ENCODE measurements around the gene DOCK4. TPM values are rescaled to one million over a fixed set of nuclear protein-coding genes. Genes with fewer than 3 reads are reported as not detected.

The DOCK4 gene
- total and polyA plus RNA-seq, 10 of the 15 experiments (the other 5 are each of a cell fraction or from before 2014, with no cell fraction given): 0.03 to 0.73 (median 0.38) TPM

DNA sequence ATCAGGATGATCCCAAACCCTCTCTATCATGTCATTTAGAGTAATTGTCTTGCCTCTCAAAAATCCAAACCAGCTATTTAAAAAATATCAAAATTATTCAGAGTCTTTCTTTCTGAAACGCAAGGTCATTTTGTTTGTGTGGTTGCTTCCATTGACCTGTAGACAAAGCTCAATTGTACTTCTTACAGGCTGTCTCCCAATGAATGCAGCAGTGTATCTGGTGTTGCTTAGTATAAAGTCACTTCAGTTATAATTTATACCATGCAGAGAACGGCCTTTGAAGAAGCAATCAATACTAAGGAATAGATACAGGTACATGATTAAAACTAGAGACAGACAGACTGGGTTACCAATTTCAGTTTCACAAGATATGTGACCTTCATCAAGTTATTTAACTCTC, 80.9 kb downstream of the DOCK4 start:
- ChIA-PET SMC1A (ENCODE audit: uncharacterized antibody, unreplicated experiment) (interaction anchor here (0.6 to 1.6 kb wide), 2 partner anchors 11 to 209 kb away, joined by 6 read pairs; no protein-coding TSS in a partner anchor), POLR2A (no interaction called here), RAD21 (ENCODE audit: unreplicated experiment) (no interaction called here), CTCF (no interaction called here)
- ATAC-seq: no peak
- in situ Hi-C loops (cut with MboI): no loop called here
- H3K4me3 ChIP-seq: no peak overlapping the region
- no peaks in the 10 kb centered on the region for H3K36me3 ChIP-seq (ENCODE audit: control insufficient read depth in 2 of 2, insufficient read depth in 2 of 2, low read length in 1 of 2)
- 100% methylated on average over 2 of the region's 2 CpGs for WGBS (ENCODE audit: insufficient coverage, insufficient replicate concordance, low lambda C conversion rate, missing lambda C conversion rate)
- no peak for DNase-seq (ENCODE audit: low read depth, low spot score)
- H3K27ac ChIP-seq (ENCODE audit: control insufficient read depth, insufficient read depth): no peak overlapping the region
- no peaks in the 10 kb centered on the region for H3K4me1 ChIP-seq (ENCODE audit: control insufficient read depth, insufficient read depth, low read length)
- no peak overlapping the region for H3K4me2 ChIP-seq (ENCODE audit: control insufficient read depth, insufficient read depth)
- TF ChIP-seq MYB (IDR thresholded peaks at IDR 0.05; ENCODE audit: borderline replicate concordance, low read depth, low read length): no peak
- no peak for TF ChIP-seq HDAC2 (IDR thresholded peaks at IDR 0.05)
- TF ChIP-seq, protein P1, sequence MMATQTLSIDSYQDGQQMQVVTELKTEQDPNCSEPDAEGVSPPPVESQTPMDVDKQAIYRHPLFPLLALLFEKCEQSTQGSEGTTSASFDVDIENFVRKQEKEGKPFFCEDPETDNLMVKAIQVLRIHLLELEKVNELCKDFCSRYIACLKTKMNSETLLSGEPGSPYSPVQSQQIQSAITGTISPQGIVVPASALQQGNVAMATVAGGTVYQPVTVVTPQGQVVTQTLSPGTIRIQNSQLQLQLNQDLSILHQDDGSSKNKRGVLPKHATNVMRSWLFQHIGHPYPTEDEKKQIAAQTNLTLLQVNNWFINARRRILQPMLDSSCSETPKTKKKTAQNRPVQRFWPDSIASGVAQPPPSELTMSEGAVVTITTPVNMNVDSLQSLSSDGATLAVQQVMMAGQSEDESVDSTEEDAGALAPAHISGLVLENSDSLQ (IDR thresholded peaks at IDR 0.05): no peak
- TF ChIP-seq NFIC (IDR thresholded peaks at IDR 0.05; ENCODE audit: low read depth, low read length): no peak
- TF ChIP-seq MYC (IDR thresholded peaks at IDR 0.05; ENCODE audit: insufficient read depth, insufficient read length, insufficient replicate concordance, low read length, severe bottlenecking): no peak
- no peak for TF ChIP-seq RB1 (IDR thresholded peaks at IDR 0.05; ENCODE audit: borderline replicate concordance)
- no peak for TF ChIP-seq TCF7 (IDR thresholded peaks at IDR 0.05; ENCODE audit: borderline replicate concordance)
- TF ChIP-seq ZNF24 (IDR thresholded peaks at IDR 0.05): no peak
- TF ChIP-seq ZNF274 (IDR thresholded peaks at IDR 0.05; ENCODE audit: insufficient read depth, insufficient read length): no peak
- TF ChIP-seq RAD21 (IDR thresholded peaks at IDR 0.05; ENCODE audit: insufficient read depth, low read depth, low read length): no peak
- TF ChIP-seq FOXM1 (IDR thresholded peaks at IDR 0.05; ENCODE audit: low read depth, low read length): no peak
- TF ChIP-seq NBN (IDR thresholded peaks at IDR 0.05): no peak
- no peak for TF ChIP-seq HDAC6 (IDR thresholded peaks at IDR 0.05; ENCODE audit: unreplicated experiment)
- no peak for TF ChIP-seq NR2F1 (conservative IDR thresholded peaks at IDR 0.05)
- no peak for TF ChIP-seq JUNB (IDR thresholded peaks at IDR 0.05)
- TF ChIP-seq, protein P2, sequence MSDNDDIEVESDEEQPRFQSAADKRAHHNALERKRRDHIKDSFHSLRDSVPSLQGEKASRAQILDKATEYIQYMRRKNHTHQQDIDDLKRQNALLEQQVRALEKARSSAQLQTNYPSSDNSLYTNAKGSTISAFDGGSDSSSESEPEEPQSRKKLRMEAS (IDR thresholded peaks at IDR 0.05; ENCODE audit: low read depth, low read length): no peak
- no peak for TF ChIP-seq EZH2 (IDR thresholded peaks at IDR 0.05; ENCODE audit: borderline replicate concordance, control insufficient read depth, low read depth, low read length)
- TF ChIP-seq, protein P3, sequence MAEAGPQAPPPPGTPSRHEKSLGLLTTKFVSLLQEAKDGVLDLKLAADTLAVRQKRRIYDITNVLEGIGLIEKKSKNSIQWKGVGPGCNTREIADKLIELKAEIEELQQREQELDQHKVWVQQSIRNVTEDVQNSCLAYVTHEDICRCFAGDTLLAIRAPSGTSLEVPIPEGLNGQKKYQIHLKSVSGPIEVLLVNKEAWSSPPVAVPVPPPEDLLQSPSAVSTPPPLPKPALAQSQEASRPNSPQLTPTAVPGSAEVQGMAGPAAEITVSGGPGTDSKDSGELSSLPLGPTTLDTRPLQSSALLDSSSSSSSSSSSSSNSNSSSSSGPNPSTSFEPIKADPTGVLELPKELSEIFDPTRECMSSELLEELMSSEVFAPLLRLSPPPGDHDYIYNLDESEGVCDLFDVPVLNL (IDR thresholded peaks at IDR 0.05; ENCODE audit: low read depth, low read length): no peak
- TF ChIP-seq RELA (IDR thresholded peaks at IDR 0.05; ENCODE audit: borderline replicate concordance, partially characterized antibody): no peak
- H3K9me3 ChIP-seq (replicated peaks; ENCODE audit: control insufficient read depth, insufficient read depth, low read length): no peaks in the 10 kb centered on the region
- BruUV-seq (replicated peaks): no TSS peak
- H2AFZ ChIP-seq (ENCODE audit: control insufficient read depth, low read depth, low read length): no peak overlapping the region
- no peaks in the 10 kb centered on the region for H4K20me1 ChIP-seq (ENCODE audit: control insufficient read depth, insufficient read depth)
- H3K9ac ChIP-seq (ENCODE audit: control insufficient read depth, insufficient read depth, low read length): no peak overlapping the region
- intact Hi-C loops (cut with micrococcal nuclease; ENCODE audit: unreplicated experiment): no loop called here
- H3K27me3 ChIP-seq (replicated peaks in 1 of 2; ENCODE audit: control insufficient read depth in 2 of 2, insufficient read depth in 2 of 2, low read length in 1 of 2): no peaks in the 10 kb centered on the region
- H3K79me2 ChIP-seq (ENCODE audit: control insufficient read depth, insufficient read depth, low read length): no peaks in the 10 kb centered on the region
- no peak for FAIRE-seq
